Medulla oblongata (tissue), 1 donor: ENCODE data around the gene NOTO.
A peak's percentile ranks its signal among the peaks of the same experiment; 100 is the strongest.
"Not testable (repeated sequence)": the region's sequence is repeated elsewhere in the genome, so short reads cannot be mapped to it uniquely, and the experiment has no call there.

Experiments
- DNase-seq: peaks from one replicate; pipeline ENCODE4 v3.0.0-alpha.2; 2015; ENCODE audit errors: extremely low spot score

Gene NOTO

GRCh38 chr2:73200281-73200680 is 2.1 kb upstream of the NOTO start:
- not testable (repeated sequence) for DNase-seq

GRCh38 chr2:73203055-73203681 is 794 bp downstream of the NOTO start:
- no peak for DNase-seq

GRCh38 chr2:73205611-73206010 is 3.2 kb downstream of the NOTO start:
- DNase-seq = no peak

GRCh38 chr2:73208258-73208657 is 5.9 kb downstream of the NOTO start:
- DNase-seq = no peak

GRCh38 chr2:73210019-73210418 is 7.6 kb downstream of the NOTO start:
- no peak for DNase-seq

GRCh38 chr2:73210696-73211095 is 8.3 kb downstream of the NOTO start:
- no peak for DNase-seq

GRCh38 chr2:73212098-73212447 is 9.7 kb downstream of the NOTO start:
- DNase-seq = no peak

GRCh38 chr2:73212448-73213176 is 10.2 kb downstream of the NOTO start:
- DNase-seq = peak; percentile 74

GRCh38 chr2:73214120-73215035 is 12.0 kb downstream of the NOTO start, which contains the start of gene SMYD5:
TSS of gene SMYD5 (plus strand) at chr2:73214245. CDS start at chr2:73214267, 22 bp downstream.
- peak; percentile 87 for DNase-seq

GRCh38 chr2:73215254-73215653 is 12.9 kb downstream of the NOTO start:
- no peak for DNase-seq

GRCh38 chr2:73217160-73217559 is 14.8 kb downstream of the NOTO start:
- no peak for DNase-seq

GRCh38 chr2:73217826-73218225 is 15.5 kb downstream of the NOTO start:
- no peak for DNase-seq

GRCh38 chr2:73218298-73218697 is 15.9 kb downstream of the NOTO start:
- no peak for DNase-seq

GRCh38 chr2:73223821-73224220 is 21.4 kb downstream of the NOTO start:
- no peak for DNase-seq

GRCh38 chr2:73225513-73226360 is 23.4 kb downstream of the NOTO start:
- DNase-seq = no peak

- no peak for DNase-seq
Observed at GRCh38 chr2:73227086-73227485, 24.7 kb downstream of the NOTO start.

- no peak for DNase-seq
Observed at GRCh38 chr2:73228631-73229030, 26.3 kb downstream of the NOTO start.

GRCh38 chr2:73232403-73233153 is 30.2 kb downstream of the NOTO start:
- no peak for DNase-seq

GRCh38 chr2:73233154-73233931 is 31.0 kb downstream of the NOTO start, which contains the start of gene PRADC1:
TSS of gene PRADC1 (minus strand) at chr2:73233239. CDS start at chr2:73233160, 79 bp downstream.
- DNase-seq = peak; percentile 100
